GM10847 (cell line): ENCODE data around the gene SYNE2.

Source experiments
- POLR2A ChIP-seq: IDR thresholded peaks from 2 replicates; pipeline ENCODE4 v1.6.1; 2011; ENCODE audit not compliant: insufficient read length; ENCODE audit errors: extremely low read depth

Gene SYNE2

GRCh38 chr14:63982156-63982555, 129.4 kb downstream of the SYNE2 start:
- TF ChIP-seq POLR2A, result no peak

- TF ChIP-seq POLR2A, result no peak
Observed at GRCh38 chr14:63982629-63983028, 129.8 kb downstream of the SYNE2 start.

GRCh38 chr14:63986789-63987533, 134.2 kb downstream of the SYNE2 start:
- TF ChIP-seq POLR2A, result no peak

- no peak for TF ChIP-seq POLR2A
Observed at GRCh38 chr14:63988579-63988978, 135.8 kb downstream of the SYNE2 start.

- no peak for TF ChIP-seq POLR2A
Observed at GRCh38 chr14:63991833-63992232, 139.0 kb downstream of the SYNE2 start.

GRCh38 chr14:63992858-63993257, 140.1 kb downstream of the SYNE2 start:
- TF ChIP-seq POLR2A, result no peak

GRCh38 chr14:63993992-63994391, 141.2 kb downstream of the SYNE2 start:
- TF ChIP-seq POLR2A, result no peak

- no peak for TF ChIP-seq POLR2A
Observed at GRCh38 chr14:63995285-63995684, 142.5 kb downstream of the SYNE2 start.

- TF ChIP-seq POLR2A, result no peak
Observed at GRCh38 chr14:63996016-63996415, 143.2 kb downstream of the SYNE2 start.

- no peak for TF ChIP-seq POLR2A
Observed at GRCh38 chr14:63996625-63997220, 143.9 kb downstream of the SYNE2 start.

- no peak for TF ChIP-seq POLR2A
Observed at GRCh38 chr14:64000749-64001148, 147.9 kb downstream of the SYNE2 start.

- TF ChIP-seq POLR2A, result no peak
Observed at GRCh38 chr14:64005822-64006221, 153.0 kb downstream of the SYNE2 start.

- TF ChIP-seq POLR2A, result no peak
Observed at GRCh38 chr14:64008016-64008415, 155.2 kb downstream of the SYNE2 start.

- no peak for TF ChIP-seq POLR2A
Observed at GRCh38 chr14:64012003-64012402, 159.2 kb downstream of the SYNE2 start.

- no peak for TF ChIP-seq POLR2A
Observed at GRCh38 chr14:64012720-64013119, 159.9 kb downstream of the SYNE2 start.

- TF ChIP-seq POLR2A, result no peak
Observed at GRCh38 chr14:64025479-64025878, 172.7 kb downstream of the SYNE2 start.

- TF ChIP-seq POLR2A, result no peak
Observed at GRCh38 chr14:64026600-64026999, 173.8 kb downstream of the SYNE2 start.
